Fibroblast of lung (primary cell): ENCODE data around the gene COX7B. TPM values are rescaled to one million over a fixed set of nuclear protein-coding genes. Genes with fewer than 3 reads are reported as not detected.

ENCODE experiments used
- DNase-seq, 2 donors: peaks; one replicate each; pipeline versions ENCODE4 v3.0.0 to v3.0.0-alpha.2; 2010; ENCODE audit warnings: low read depth in 2 of 2
- H2AFZ ChIP-seq: 2 replicates; pipeline ENCODE4 v1.5.1; 2012; ENCODE audit warnings: low read length, control low read depth, inconsistent platforms
- H3K27ac ChIP-seq: 2 replicates; pipeline ENCODE4 v1.5.1; 2011; ENCODE audit warnings: low read length, control low read depth; ENCODE audit not compliant: insufficient read depth
- H3K27me3 ChIP-seq: 2 replicates; pipeline ENCODE4 v1.5.1; 2011; ENCODE audit warnings: mild to moderate bottlenecking, low read length; ENCODE audit not compliant: control insufficient read depth, insufficient read depth
- H3K36me3 ChIP-seq: 2 replicates; pipeline ENCODE4 v1.5.1; 2011; ENCODE audit warnings: low read length; ENCODE audit not compliant: control insufficient read depth, insufficient read depth
- H3K4me1 ChIP-seq: 2 replicates; pipeline ENCODE4 v1.5.1; 2011; ENCODE audit warnings: low read length; ENCODE audit not compliant: control insufficient read depth, insufficient read depth; ENCODE audit errors: extremely low read depth
- H3K4me2 ChIP-seq: 2 replicates; pipeline ENCODE4 v1.5.1; 2011; ENCODE audit warnings: low read length, control low read depth; ENCODE audit not compliant: insufficient read depth; ENCODE audit errors: extremely low read depth
- H3K4me3 ChIP-seq, 4 experiments: fragments of 200-600 bp in 1 of 4; sonication (generic) in 1 of 4; replicated peaks in 1 of 4; 2 replicates each; pipeline ENCODE4 v1.5.1; 2011 to 2016; ENCODE audit warnings: low read length in 4 of 4, low read depth in 3 of 4, mild to moderate bottlenecking in 3 of 4, control low read depth in 2 of 4, inconsistent platforms in 1 of 4, mixed read lengths in 1 of 4; ENCODE audit not compliant: insufficient read depth in 1 of 4; ENCODE audit errors: control extremely low read depth in 1 of 4
- H3K79me2 ChIP-seq: 2 replicates; pipeline ENCODE4 v1.5.1; 2012; ENCODE audit warnings: mild to moderate bottlenecking, low read length, inconsistent platforms; ENCODE audit not compliant: control insufficient read depth, insufficient read depth
- H3K9ac ChIP-seq: 2 replicates; pipeline ENCODE4 v1.5.1; 2011; ENCODE audit warnings: mild to moderate bottlenecking, low read length, control low read depth; ENCODE audit not compliant: insufficient read depth
- H3K9me3 ChIP-seq: 2 replicates; pipeline ENCODE4 v1.5.1; 2012; ENCODE audit warnings: low read depth, low read length; ENCODE audit not compliant: control insufficient read depth, insufficient read depth
- H4K20me1 ChIP-seq: 2 replicates; pipeline ENCODE4 v1.5.1; 2011; ENCODE audit warnings: low read length; ENCODE audit not compliant: control insufficient read depth, insufficient read depth; ENCODE audit errors: extremely low read depth
- CTCF ChIP-seq, 2 donors: IDR thresholded peaks in 1 of 2; conservative IDR thresholded peaks in 1 of 2; 1 replicate in 1 of 2; 2 replicates in 1 of 2; pipeline ENCODE4 v1.5.1; 2011 to 2012; ENCODE audit warnings: low read length in 2 of 2, control low read depth in 1 of 2, inconsistent platforms in 1 of 2, low read depth in 1 of 2, mild to moderate bottlenecking in 1 of 2
- EZH2 ChIP-seq: IDR thresholded peaks from 2 replicates; pipeline ENCODE4 v1.5.1; 2012; ENCODE audit warnings: low read length, control low read depth, mild to moderate bottlenecking; ENCODE audit errors: missing control alignments
- polyA plus RNA-seq, 2 donors: library from polyadenylated mRNA; depleted of rRNA in 1 of 2; stranded (reverse) in 1 of 2; unstranded in 1 of 2; fragments of >200 nt; gene quantifications; 2 replicates each; pipeline ENCODE4 v1.2.1, GENCODE V29; 2011 to 2012; ENCODE audit warnings: missing spikeins in 1 of 2
- total RNA-seq: library from RNA; depleted of rRNA; stranded (reverse); fragments of >200 nt; gene quantifications from 2 replicates; pipeline ENCODE4 v1.2.1, GENCODE V29; 2014

COX7B gene
- total and polyA plus RNA-seq, 2 donors (not counting 1 experiment from before 2014, with no cell fraction given) = 291 to 660 TPM

GRCh38 chrX:77945910-77946545 is 46.8 kb downstream of the COX7B start:
- H3K79me2 ChIP-seq = no peaks in the 10 kb centered on the region
- no peak for TF ChIP-seq EZH2
- no peak for TF ChIP-seq CTCF (conservative IDR thresholded peaks at IDR 0.05 in 1 of 2, IDR thresholded peaks at IDR 0.05 in 1 of 2; ENCODE audit: low read depth in 1 of 2, low read length in 2 of 2)
- H3K27me3 ChIP-seq = no peaks in the 10 kb centered on the region
- DNase-seq = no peak
- no peak overlapping the region for H3K27ac ChIP-seq
- H3K4me1 ChIP-seq = peaks cover 4% of the 10 kb centered on the region
- no peak overlapping the region for H2AFZ ChIP-seq
- H4K20me1 ChIP-seq = no peaks in the 10 kb centered on the region
- H3K9ac ChIP-seq = no peak overlapping the region
- H3K36me3 ChIP-seq = no peaks in the 10 kb centered on the region
- H3K4me3 ChIP-seq = no peak overlapping the region
- H3K9me3 ChIP-seq = no peaks in the 10 kb centered on the region
- H3K4me2 ChIP-seq = no peak overlapping the region

GRCh38 chrX:77946571-77946970 is 47.3 kb downstream of the COX7B start:
- no peaks in the 10 kb centered on the region for H3K79me2 ChIP-seq
- no peak overlapping the region for H2AFZ ChIP-seq
- H4K20me1 ChIP-seq = no peaks in the 10 kb centered on the region
- H3K36me3 ChIP-seq = no peaks in the 10 kb centered on the region
- H3K4me1 ChIP-seq = peaks cover 4% of the 10 kb centered on the region
- H3K9ac ChIP-seq = no peak overlapping the region
- no peaks in the 10 kb centered on the region for H3K9me3 ChIP-seq
- H3K27ac ChIP-seq = no peak overlapping the region
- H3K27me3 ChIP-seq = no peaks in the 10 kb centered on the region
- no peak overlapping the region for H3K4me3 ChIP-seq
- no peak overlapping the region for H3K4me2 ChIP-seq
- TF ChIP-seq EZH2 (no peak), CTCF (conservative IDR thresholded peaks at IDR 0.05 in 1 of 2, IDR thresholded peaks at IDR 0.05 in 1 of 2; ENCODE audit: low read depth in 1 of 2, low read length in 2 of 2) (no peak)
- no peak for DNase-seq

- DNase-seq = no peak
- Histone ChIP-seq H3K4me2 (no peak overlapping the region), H3K9ac (no peak overlapping the region), H3K9me3 (no peaks in the 10 kb centered on the region), H3K27me3 (no peaks in the 10 kb centered on the region), H3K79me2 (no peaks in the 10 kb centered on the region), H2AFZ (no peak overlapping the region), H3K4me1 (peaks cover 6% of the 10 kb centered on the region), H3K27ac (no peak overlapping the region), H3K4me3 (no peak overlapping the region), H4K20me1 (no peaks in the 10 kb centered on the region), H3K36me3 (no peaks in the 10 kb centered on the region)
- no peak for TF ChIP-seq CTCF (conservative IDR thresholded peaks at IDR 0.05 in 1 of 2, IDR thresholded peaks at IDR 0.05 in 1 of 2; ENCODE audit: low read depth in 1 of 2, low read length in 2 of 2)
- no peak for TF ChIP-seq EZH2
Observed at GRCh38 chrX:77949840-77950239, 50.6 kb downstream of the COX7B start.
